Endometrial microvascular endothelial cells (primary cell): ENCODE results near the gene MED15. TPM values are rescaled to one million over a fixed set of nuclear protein-coding genes. Genes with fewer than 3 reads are reported as not detected.
"Not testable (repeated sequence)": the region's sequence is repeated elsewhere in the genome, so short reads cannot be mapped to it uniquely, and the experiment has no call there.

Experiments used
- in situ Hi-C: cut with HindIII; loops from 2 replicates; pipeline ENCODE4 v1.10.0; 2017; ENCODE audit warnings: low sequenced_read_pairs, low pct_unique_long_range_greater_than_20kb; ENCODE audit errors: inconsistent ontology term
- total RNA-seq: library from RNA; depleted of rRNA; stranded (reverse); fragments of >200 nt; gene quantifications from one replicate; pipeline ENCODE4 v1.2.3, GENCODE V29; 2015; ENCODE audit errors: inconsistent ontology term

Gene MED15
- total RNA-seq, 1 donor from 2014 or later: 48.4 TPM

- in situ Hi-C loops: no loop called here
Observed at GRCh38 chr22:20605328-20605727, 97.9 kb downstream of the MED15 start.

GRCh38 chr22:20606041-20606783 lies 98.8 kb downstream of the MED15 start:
- in situ Hi-C loops: no loop called here

- in situ Hi-C loops: no loop called here
Observed at GRCh38 chr22:20606784-20607128, 99.3 kb downstream of the MED15 start.

GRCh38 chr22:20607157-20607907 lies 99.9 kb downstream of the MED15 start:
- in situ Hi-C loops: no loop called here

GRCh38 chr22:20610243-20610686 lies 102.9 kb downstream of the MED15 start:
- in situ Hi-C loops: no loop called here

- in situ Hi-C loops: no loop called here
Observed at GRCh38 chr22:20610757-20611156, 103.3 kb downstream of the MED15 start.

GRCh38 chr22:20611418-20611817 lies 104.0 kb downstream of the MED15 start:
- in situ Hi-C loops: no loop called here

GRCh38 chr22:20613301-20613700 lies 105.9 kb downstream of the MED15 start:
- in situ Hi-C loops: no loop called here

GRCh38 chr22:20615021-20615420 lies 107.6 kb downstream of the MED15 start:
- in situ Hi-C loops: no loop called here

- in situ Hi-C loops: no loop called here
Observed at GRCh38 chr22:20615533-20616450, 108.4 kb downstream of the MED15 start.

GRCh38 chr22:20616451-20617043 lies 109.1 kb downstream of the MED15 start:
- in situ Hi-C loops: no loop called here

GRCh38 chr22:20618488-20618887 lies 111.1 kb downstream of the MED15 start:
- in situ Hi-C loops: no loop called here

- in situ Hi-C loops: no loop called here
Observed at GRCh38 chr22:20619045-20619892, 111.9 kb downstream of the MED15 start.

- in situ Hi-C loops: not testable (repeated sequence)
Observed at GRCh38 chr22:20619893-20620194, 112.4 kb downstream of the MED15 start.

GRCh38 chr22:20621162-20621561 lies 113.8 kb downstream of the MED15 start:
- in situ Hi-C loops: no loop called here

- in situ Hi-C loops: no loop called here
Observed at GRCh38 chr22:20622650-20623339, 115.4 kb downstream of the MED15 start.

GRCh38 chr22:20624161-20624616 lies 116.8 kb downstream of the MED15 start:
- in situ Hi-C loops: no loop called here

GRCh38 chr22:20625270-20625669 lies 117.9 kb downstream of the MED15 start:
- in situ Hi-C loops: no loop called here
